Esophagus squamous epithelium (tissue), 4 donors: Measurements from ENCODE around the gene SOD1.
"Not testable (repeated sequence)": the region's sequence is repeated elsewhere in the genome, so short reads cannot be mapped to it uniquely, and the experiment has no call there.

Experiments
- CTCF ChIP-seq, 6 experiments: fragments of 450-650 bp in 4 of 6; fragments of 200-600 bp in 2 of 6; sonication (generic) in 2 of 6; IDR thresholded peaks; one replicate each; pipeline ENCODE4 v1.5.1; 2016 to 2019; ENCODE audit warnings: antibody characterized with exemption in 6 of 6, mild to moderate bottlenecking in 4 of 6, moderate library complexity in 4 of 6
- POLR2A ChIP-seq, 4 donors: fragments of 450-650 bp; IDR thresholded peaks; one replicate each; pipeline ENCODE4 v1.6.1; 2017; ENCODE audit warnings: antibody characterized with exemption in 4 of 4, mild to moderate bottlenecking in 4 of 4, moderate library complexity in 3 of 4

GRCh38 chr21:31665869-31666268 is 6.4 kb downstream of the SOD1 start:
- TF ChIP-seq CTCF, POLR2A (IDR thresholded peaks at IDR 0.05): not testable (repeated sequence)
